HepG2 (cell line): ENCODE results near the gene CEBPB. TPM values are rescaled to one million over a fixed set of nuclear protein-coding genes. Genes with fewer than 3 reads are reported as not detected.

Source experiments
- ATAC-seq: fragments of 200-7000 bp; cut with Tn5 transposase; 3 replicates; pipeline ENCODE4 v1.9.1; 2020; ENCODE audit warnings: mild to moderate bottlenecking, moderate library complexity
- BruUV-seq: library from RNA; stranded (reverse); fragments of 400-500 nt; replicated peaks from 2 replicates; lab custom pipeline; 2021; lab: Mats Ljungman, UMichigan
- CTCF ChIA-PET: fragments of 300-600 bp; formaldehyde crosslinking; extraction: SDS; loops from one replicate; lab custom pipeline; 2021; ENCODE audit warnings: low total read pairs, inconsistent platforms, low intra/inter-chr PET ratio; lab: Yijun Ruan, JAX
- POLR2A ChIA-PET: fragments of 350-600 bp; sonication (Branson Sonifier 250); formaldehyde crosslinking; loops from one replicate; lab custom pipeline; 2020; ENCODE audit warnings: antibody characterized with exemption, inconsistent platforms; lab: Yijun Ruan, JAX
- DNase-seq: peaks from one replicate; pipeline ENCODE4 v3.0.0-alpha.2; 2015; ENCODE audit warnings: low spot score
- FAIRE-seq: peaks from 3 replicates; lab custom pipeline; 2011; peaks lifted over from hg19 to GRCh38; lab: Jason Lieb, UNC
- H2AFZ ChIP-seq: one replicate; pipeline ENCODE4 v1.6.1; 2011; ENCODE audit warnings: low read length, inconsistent platforms
- H3K27ac ChIP-seq: fragments of 300-600 bp; 3 replicates; pipeline ENCODE4 v1.8.0; 2011; ENCODE audit warnings: mixed run types, mild to moderate bottlenecking, mixed read lengths, low read length, inconsistent platforms; ENCODE audit not compliant: insufficient read depth; ENCODE audit errors: extremely low read length
- H3K27me3 ChIP-seq, 2 experiments: fragments of 200-600 bp in 1 of 2; 2 replicates in 1 of 2; 3 replicates in 1 of 2; pipeline versions ENCODE4 v1.6.0 to v1.8.0; 2011; ENCODE audit warnings: low read length in 2 of 2, mild to moderate bottlenecking in 2 of 2, moderate library complexity in 2 of 2, inconsistent platforms in 1 of 2; ENCODE audit not compliant: insufficient read depth in 2 of 2, control insufficient read depth in 1 of 2
- H3K36me3 ChIP-seq, 2 experiments: fragments of 200-600 bp in 1 of 2; replicated peaks in 1 of 2; 2 replicates in 1 of 2; 3 replicates in 1 of 2; pipeline versions ENCODE4 v1.5.1 to v1.8.0; 2011; ENCODE audit warnings: low read length in 2 of 2, inconsistent platforms in 1 of 2; ENCODE audit not compliant: insufficient read depth in 2 of 2, control insufficient read depth in 1 of 2
- H3K4me1 ChIP-seq: 2 replicates; pipeline ENCODE4 v1.5.1; 2012; ENCODE audit warnings: low read length, inconsistent platforms; ENCODE audit not compliant: insufficient read depth
- H3K4me2 ChIP-seq: 2 replicates; pipeline ENCODE4 v1.6.0; 2011; ENCODE audit warnings: low read depth, low read length, inconsistent platforms
- H3K4me3 ChIP-seq, 3 experiments: fragments of 200-600 bp in 1 of 3; sonication (generic), shearing (Covaris generic) in 1 of 3; replicated peaks in 1 of 3; 2 replicates each; pipeline ENCODE4 v1.5.1; 2011 to 2016; ENCODE audit warnings: low read length in 3 of 3, inconsistent platforms in 2 of 3, low read depth in 2 of 3, mild to moderate bottlenecking in 2 of 3, control low read depth in 1 of 3, mixed read lengths in 1 of 3; ENCODE audit not compliant: insufficient read depth in 1 of 3
- H3K79me2 ChIP-seq: one replicate; pipeline ENCODE4 v1.6.1; 2011; ENCODE audit warnings: low read length, inconsistent platforms; ENCODE audit not compliant: insufficient read depth
- H3K9ac ChIP-seq: 2 replicates; pipeline ENCODE4 v1.6.0; 2011; ENCODE audit warnings: mild to moderate bottlenecking, low read depth, low read length, inconsistent platforms; ENCODE audit not compliant: insufficient read depth
- H3K9me3 ChIP-seq: 2 replicates; pipeline ENCODE4 v1.5.1; 2012; ENCODE audit warnings: mild to moderate bottlenecking, low read length
- H4K20me1 ChIP-seq: 2 replicates; pipeline ENCODE4 v1.6.0; 2011; ENCODE audit warnings: inconsistent platforms, mild to moderate bottlenecking, low read length, moderate library complexity; ENCODE audit not compliant: insufficient read depth
- RCOR2 ChIP-seq: IDR thresholded peaks from 2 replicates; pipeline ENCODE4 v1.6.1; 2016; ENCODE audit warnings: missing biosample characterization, missing genetic modification reagents
- TBP ChIP-seq: sonication (generic); formaldehyde crosslinking; IDR thresholded peaks from 2 replicates; pipeline ENCODE4 v1.5.0; 2020; ENCODE audit warnings: missing genetic modification reagents
- U2AF1 ChIP-seq: fragments of 200-400 bp; formaldehyde crosslinking; optimal IDR thresholded peaks from 2 replicates; pipeline ENCODE3; 2017; ENCODE audit warnings: mild to moderate bottlenecking, low read depth, low read length
- YY1 ChIP-seq: IDR thresholded peaks from 2 replicates; pipeline ENCODE4 v1.6.1; 2011; ENCODE audit warnings: low read length, low read depth, moderate library complexity, mild to moderate bottlenecking; ENCODE audit not compliant: insufficient read depth, insufficient replicate concordance
- WGBS: methylation state at CpG from one replicate; pipeline ENCODE4 v1.1.6; 2017; ENCODE audit warnings: low lambda C conversion rate; 5-methylcytosine and 5-hydroxymethylcytosine counted together
- in situ Hi-C: cut with HindIII; loops from 2 replicates; pipeline ENCODE4 v1.10.0; 2017; ENCODE audit warnings: low pct_unique_long_range_greater_than_20kb; ENCODE audit not compliant: extremely low pct_ligation_motif_present
- intact Hi-C: fragments of 100-400 bp; cut with micrococcal nuclease; formaldehyde crosslinking; loops from one replicate; pipeline ENCODE4 v1.10.0; 2022; ENCODE audit not compliant: unreplicated experiment
- polyA plus RNA-seq, 8 experiments: library from polyadenylated mRNA; depleted of rRNA in 3 of 8; stranded (reverse) in 7 of 8; unstranded in 1 of 8; fragments of >200 nt; fragmentation: Illumina TruSeq in 4 of 8; extraction: Trizol in 4 of 8; gene quantifications; 2 replicates each; pipeline versions ENCODE4 v1.2.1 to v1.2.3, GENCODE V29; 2011 to 2016; ENCODE audit warnings: low read depth in 4 of 8, missing spikeins in 1 of 8, mixed read lengths in 1 of 8; ENCODE audit not compliant: insufficient read depth in 1 of 8
- total RNA-seq, 5 experiments: library from RNA; depleted of rRNA; stranded (reverse); fragments of >200 nt; fragmentation: Illumina TruSeq; extraction: Trizol; gene quantifications; 2 replicates each; pipeline ENCODE4 v1.2.3, GENCODE V29; 2016; ENCODE audit warnings: low read depth in 1 of 5
- TF ChIP-seq, protein P1 (sequence below): sonication (generic); formaldehyde crosslinking; conservative IDR thresholded peaks from 2 replicates; pipeline ENCODE4 v1.8.1; 2023; ENCODE audit warnings: missing genetic modification reagents
- TF ChIP-seq, protein P2 (sequence below): sonication (generic); formaldehyde crosslinking; IDR thresholded peaks from 2 replicates; pipeline ENCODE4 v1.5.0; 2020; ENCODE audit warnings: mild to moderate bottlenecking, low read depth, missing genetic modification reagents, borderline replicate concordance

CEBPB gene
- total and polyA plus RNA-seq, 2 of the 13 experiments (the other 11 are each of a cell fraction or from before 2014, with no cell fraction given), result 18.5 to 28.2 TPM

DNA sequence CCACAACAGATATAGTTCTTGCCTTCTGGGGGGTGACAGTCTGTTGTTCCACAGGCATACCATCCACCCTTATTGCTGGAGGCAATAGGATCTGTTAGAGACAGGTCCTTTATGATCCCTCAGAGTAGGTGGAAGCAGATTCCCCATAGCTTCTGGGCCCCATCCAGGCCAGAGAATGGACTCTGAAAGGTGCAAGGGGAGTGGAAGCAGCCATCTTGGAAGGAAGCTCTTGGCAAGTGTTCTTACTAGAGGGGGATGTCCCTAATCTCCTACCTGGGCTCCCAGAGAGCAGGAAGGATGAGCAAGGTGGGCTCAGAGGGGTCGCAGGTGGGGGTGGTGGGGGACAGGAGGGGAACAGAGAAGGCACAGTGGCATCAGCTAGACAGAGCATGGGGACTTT, 33.4 kb downstream of the CEBPB start:
- POLR2A ChIA-PET, result interaction anchor here (0.7 kb wide), 2 partner anchors 97 to 160 kb away, joined by 3 to 4 read pairs; no protein-coding TSS in a partner anchor
- in situ Hi-C loops (no loop called here), intact Hi-C loops (no loop called here)
- Histone ChIP-seq H3K27ac (no peak overlapping the region), H3K9me3 (no peaks in the 10 kb centered on the region), H2AFZ (no peak overlapping the region), H3K4me1 (peaks cover 60% of the 10 kb centered on the region), H3K79me2 (no peaks in the 10 kb centered on the region), H3K4me2 (peak overlapping the region; percentile 52), H3K36me3 (no peaks in the 10 kb centered on the region), H4K20me1 (no peaks in the 10 kb centered on the region), H3K4me3 (0 out of 6 replicates have a peak overlapping the region, but pooled peaks of 1 of the 3 experiments have one; percentile 2), H3K9ac (no peak overlapping the region), H3K27me3 (peaks cover 8 to 44% of the 10 kb centered on the region in 2 experiments; a peak in 4 of 5 replicates)
- ATAC-seq (no peak), FAIRE-seq (no peak), DNase-seq (no peak)
- no TSS peak for BruUV-seq
- TF ChIP-seq, protein P1, sequence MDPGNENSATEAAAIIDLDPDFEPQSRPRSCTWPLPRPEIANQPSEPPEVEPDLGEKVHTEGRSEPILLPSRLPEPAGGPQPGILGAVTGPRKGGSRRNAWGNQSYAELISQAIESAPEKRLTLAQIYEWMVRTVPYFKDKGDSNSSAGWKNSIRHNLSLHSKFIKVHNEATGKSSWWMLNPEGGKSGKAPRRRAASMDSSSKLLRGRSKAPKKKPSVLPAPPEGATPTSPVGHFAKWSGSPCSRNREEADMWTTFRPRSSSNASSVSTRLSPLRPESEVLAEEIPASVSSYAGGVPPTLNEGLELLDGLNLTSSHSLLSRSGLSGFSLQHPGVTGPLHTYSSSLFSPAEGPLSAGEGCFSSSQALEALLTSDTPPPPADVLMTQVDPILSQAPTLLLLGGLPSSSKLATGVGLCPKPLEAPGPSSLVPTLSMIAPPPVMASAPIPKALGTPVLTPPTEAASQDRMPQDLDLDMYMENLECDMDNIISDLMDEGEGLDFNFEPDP, result no peak
- TF ChIP-seq TBP (CRISPR knock-in tag) (no peak), U2AF1 (no peak), YY1 (peak; percentile 68), RCOR2 (CRISPR knock-in tag) (no peak)
- TF ChIP-seq, protein P2, sequence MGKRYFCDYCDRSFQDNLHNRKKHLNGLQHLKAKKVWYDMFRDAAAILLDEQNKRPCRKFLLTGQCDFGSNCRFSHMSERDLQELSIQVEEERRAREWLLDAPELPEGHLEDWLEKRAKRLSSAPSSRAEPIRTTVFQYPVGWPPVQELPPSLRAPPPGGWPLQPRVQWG (CRISPR knock-in tag), result no peak
- WGBS, result 58% methylated on average over 1 of the region's 1 CpG
- CTCF ChIA-PET, result no interaction called here
